A549 (cell line): ENCODE results near the gene AKR7A3.

ENCODE experiments used
- CTCF ChIP-seq: fragments of >200 bp; sonication (Bioruptor Twin); formaldehyde crosslinking; IDR thresholded peaks from 3 replicates; pipeline ENCODE4 v1.5.1; 2016
- EHMT2 ChIP-seq: fragments of 200-600 bp; sonication (generic); IDR thresholded peaks from 2 replicates; pipeline ENCODE4 v1.6.1; 2016; ENCODE audit warnings: antibody characterized with exemption, low read depth, mild to moderate bottlenecking, moderate library complexity
- PBX3 ChIP-seq: IDR thresholded peaks from 2 replicates; pipeline ENCODE4 v1.6.1; 2012
- RAD21 ChIP-seq, 2 experiments: fragments of >200 bp in 1 of 2; sonication (Bioruptor Twin) in 1 of 2; formaldehyde crosslinking in 1 of 2; IDR thresholded peaks in 1 of 2; conservative IDR thresholded peaks in 1 of 2; 2 replicates in 1 of 2; 3 replicates in 1 of 2; pipeline ENCODE4 v1.6.1; 2012 to 2018; ENCODE audit warnings: inconsistent platforms in 1 of 2
- SMC3 ChIP-seq: fragments of >200 bp; sonication (Bioruptor Twin); formaldehyde crosslinking; IDR thresholded peaks from 3 replicates; pipeline ENCODE4 v1.6.1; 2018; ENCODE audit warnings: inconsistent platforms
- TF ChIP-seq, protein P1 (sequence below): fragments of 250-450 bp; sonication (Bioruptor Pico); IDR thresholded peaks from 2 replicates; pipeline ENCODE4 v1.5.0; 2020; ENCODE audit warnings: low read depth, mild to moderate bottlenecking, moderate library complexity

GRCh38 chr1:19309123-19309813 is 20.7 kb upstream of the AKR7A3 start:
- TF ChIP-seq SMC3 (no peak), CTCF (no peak), RAD21 (conservative IDR thresholded peaks at IDR 0.05 in 1 of 2, IDR thresholded peaks at IDR 0.05 in 1 of 2) (no peak), EHMT2 (no peak), PBX3 (no peak)
- TF ChIP-seq, protein P1, sequence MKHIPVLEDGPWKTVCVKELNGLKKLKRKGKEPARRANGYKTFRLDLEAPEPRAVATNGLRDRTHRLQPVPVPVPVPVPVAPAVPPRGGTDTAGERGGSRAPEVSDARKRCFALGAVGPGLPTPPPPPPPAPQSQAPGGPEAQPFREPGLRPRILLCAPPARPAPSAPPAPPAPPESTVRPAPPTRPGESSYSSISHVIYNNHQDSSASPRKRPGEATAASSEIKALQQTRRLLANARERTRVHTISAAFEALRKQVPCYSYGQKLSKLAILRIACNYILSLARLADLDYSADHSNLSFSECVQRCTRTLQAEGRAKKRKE (CRISPR knock-in tag): no peak
